Calu3 (cell line): Measurements from ENCODE around the gene RASGRF2. TPM values are rescaled to one million over a fixed set of nuclear protein-coding genes. Genes with fewer than 3 reads are reported as not detected.

Source experiments
- BruUV-seq: library from RNA; stranded (reverse); fragments of 400-500 nt; replicated peaks from 2 replicates; lab custom pipeline; 2021; lab: Mats Ljungman, UMichigan
- CTCF ChIA-PET: fragments of 300-600 bp; sonication (Branson Sonifier 250); formaldehyde crosslinking; loops from one replicate; lab custom pipeline; 2022; ENCODE audit warnings: antibody characterized with exemption; lab: Charles Lee
- DNase-seq: peaks from one replicate; pipeline ENCODE4 v3.0.0; 2022
- H3K27ac Mint-ChIP-seq: one replicate; pipeline ENCODE4 v1.8.0; 2022; ENCODE audit warnings: mixed read lengths; ENCODE audit not compliant: unreplicated experiment
- H3K27me3 Mint-ChIP-seq: one replicate; pipeline ENCODE4 v1.8.0; 2022; ENCODE audit warnings: mixed read lengths; ENCODE audit not compliant: unreplicated experiment
- H3K36me3 Mint-ChIP-seq: one replicate; pipeline ENCODE4 v1.8.0; 2022; ENCODE audit warnings: mild to moderate bottlenecking, moderate library complexity, mixed read lengths; ENCODE audit not compliant: insufficient read depth, unreplicated experiment
- H3K4me1 Mint-ChIP-seq: one replicate; pipeline ENCODE4 v1.8.0; 2022; ENCODE audit warnings: mild to moderate bottlenecking, low read depth, mixed read lengths; ENCODE audit not compliant: unreplicated experiment
- H3K4me3 Mint-ChIP-seq: one replicate; pipeline ENCODE4 v1.8.0; 2022; ENCODE audit warnings: mild to moderate bottlenecking, low read depth, moderate library complexity, mixed read lengths; ENCODE audit not compliant: unreplicated experiment
- H3K9me3 Mint-ChIP-seq: one replicate; pipeline ENCODE4 v1.8.0; 2022; ENCODE audit warnings: low read depth, mixed read lengths; ENCODE audit not compliant: unreplicated experiment
- intact Hi-C: fragments of 100-400 bp; cut with micrococcal nuclease; formaldehyde crosslinking; loops from one replicate; pipeline ENCODE4 v1.10.0; 2022; ENCODE audit not compliant: unreplicated experiment
- total RNA-seq: library from RNA; stranded (reverse); gene quantifications from 2 replicates; pipeline ENCODE4 v1.2.3, GENCODE V29; 2022
- TF ChIP-seq, protein P1 (sequence below): fragments of 200-600 bp; IDR thresholded peaks from one replicate; pipeline ENCODE4 v1.8.0; 2022; ENCODE audit warnings: antibody characterized with exemption; ENCODE audit not compliant: unreplicated experiment

RASGRF2 gene
- total RNA-seq, 1 experiment from 2014 or later: 27.7 TPM

DNA sequence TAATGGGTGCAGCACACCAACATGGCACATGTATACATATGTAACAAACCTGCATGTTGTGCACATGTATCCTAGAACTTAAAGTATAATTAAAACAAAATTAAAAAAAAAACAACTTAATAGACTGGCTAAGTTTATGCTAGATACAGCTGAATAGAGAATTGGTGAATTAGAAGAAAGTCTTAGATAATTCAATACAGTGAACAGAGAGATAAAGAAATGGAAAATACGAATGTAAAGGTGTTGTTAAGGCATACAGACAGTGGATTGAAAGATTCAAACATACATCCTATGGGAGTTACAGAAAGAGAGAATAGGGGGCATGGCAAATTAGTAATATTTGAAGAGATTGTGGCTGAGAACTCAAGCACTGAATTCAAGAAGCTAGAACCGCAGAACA lies 75.4 kb downstream of the RASGRF2 start:
- Mint-ChIP-seq H3K27ac (no peak overlapping the region), H3K36me3 (no peaks in the 10 kb centered on the region), H3K4me3 (no peak overlapping the region), H3K27me3 (no peaks in the 10 kb centered on the region), H3K9me3 (peaks cover 8% of the 10 kb centered on the region), H3K4me1 (no peaks in the 10 kb centered on the region)
- CTCF ChIA-PET: no interaction called here
- TF ChIP-seq, protein P1, sequence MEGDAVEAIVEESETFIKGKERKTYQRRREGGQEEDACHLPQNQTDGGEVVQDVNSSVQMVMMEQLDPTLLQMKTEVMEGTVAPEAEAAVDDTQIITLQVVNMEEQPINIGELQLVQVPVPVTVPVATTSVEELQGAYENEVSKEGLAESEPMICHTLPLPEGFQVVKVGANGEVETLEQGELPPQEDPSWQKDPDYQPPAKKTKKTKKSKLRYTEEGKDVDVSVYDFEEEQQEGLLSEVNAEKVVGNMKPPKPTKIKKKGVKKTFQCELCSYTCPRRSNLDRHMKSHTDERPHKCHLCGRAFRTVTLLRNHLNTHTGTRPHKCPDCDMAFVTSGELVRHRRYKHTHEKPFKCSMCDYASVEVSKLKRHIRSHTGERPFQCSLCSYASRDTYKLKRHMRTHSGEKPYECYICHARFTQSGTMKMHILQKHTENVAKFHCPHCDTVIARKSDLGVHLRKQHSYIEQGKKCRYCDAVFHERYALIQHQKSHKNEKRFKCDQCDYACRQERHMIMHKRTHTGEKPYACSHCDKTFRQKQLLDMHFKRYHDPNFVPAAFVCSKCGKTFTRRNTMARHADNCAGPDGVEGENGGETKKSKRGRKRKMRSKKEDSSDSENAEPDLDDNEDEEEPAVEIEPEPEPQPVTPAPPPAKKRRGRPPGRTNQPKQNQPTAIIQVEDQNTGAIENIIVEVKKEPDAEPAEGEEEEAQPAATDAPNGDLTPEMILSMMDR: no peak
- intact Hi-C loops: no loop called here
- no TSS peak for BruUV-seq
- DNase-seq: no peak

DNA sequence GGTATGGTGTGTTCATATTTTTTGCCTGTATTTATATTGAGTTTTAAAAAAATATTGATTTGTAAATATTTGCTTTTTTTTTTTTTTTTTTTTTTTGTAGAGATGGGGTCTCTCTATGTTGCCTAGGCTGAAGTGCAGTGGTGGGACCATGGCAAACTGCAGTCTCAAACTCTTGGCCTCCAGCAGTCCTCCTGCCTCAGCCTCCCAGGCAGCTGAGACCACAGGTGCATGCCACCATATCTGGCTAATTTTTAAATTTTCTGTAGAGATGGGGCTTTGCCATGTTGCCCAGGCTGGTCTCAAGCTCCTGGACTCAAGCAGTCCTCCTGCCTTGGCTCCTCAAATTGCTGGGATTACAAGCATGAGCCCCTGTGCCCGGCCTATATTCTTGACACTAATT lies 78.3 kb downstream of the RASGRF2 start:
- BruUV-seq: no TSS peak

DNA sequence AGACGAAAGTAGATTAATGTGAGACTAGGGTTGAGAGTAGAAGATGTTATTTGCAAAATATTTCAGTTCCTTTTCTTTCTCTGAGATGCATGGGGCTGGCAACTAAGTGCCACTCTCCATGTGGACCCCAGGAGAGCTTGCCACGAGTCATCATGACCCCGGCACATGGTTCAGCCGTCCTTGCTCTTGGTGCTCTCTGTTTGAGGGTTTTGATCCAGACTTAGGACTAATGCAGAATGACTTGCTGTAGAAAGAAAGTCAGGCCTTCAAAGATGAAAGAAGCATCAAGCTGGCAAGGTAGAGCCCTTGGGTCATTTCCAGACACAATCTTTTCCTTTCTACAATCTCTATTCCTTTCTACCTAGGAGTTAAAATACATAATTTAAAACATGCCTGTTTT lies 84.7 kb downstream of the RASGRF2 start:
- Mint-ChIP-seq H3K4me1 (no peaks in the 10 kb centered on the region), H3K27me3 (no peaks in the 10 kb centered on the region), H3K27ac (no peak overlapping the region), H3K4me3 (no peak overlapping the region), H3K9me3 (no peaks in the 10 kb centered on the region), H3K36me3 (no peaks in the 10 kb centered on the region)
- TF ChIP-seq, protein P1: no peak
- BruUV-seq: no TSS peak
- DNase-seq: no peak
- CTCF ChIA-PET: no interaction called here
- intact Hi-C loops: no loop called here

More for the DNA sequence above, 78.3 kb downstream of the RASGRF2 start:
- Mint-ChIP-seq H3K4me1 (no peaks in the 10 kb centered on the region), H3K4me3 (no peak overlapping the region), H3K27ac (no peak overlapping the region), H3K36me3 (no peaks in the 10 kb centered on the region), H3K27me3 (no peaks in the 10 kb centered on the region), H3K9me3 (peaks cover 4% of the 10 kb centered on the region)
- CTCF ChIA-PET: no interaction called here
- intact Hi-C loops: no loop called here
- TF ChIP-seq, protein P1: no peak
- no peak for DNase-seq

DNA sequence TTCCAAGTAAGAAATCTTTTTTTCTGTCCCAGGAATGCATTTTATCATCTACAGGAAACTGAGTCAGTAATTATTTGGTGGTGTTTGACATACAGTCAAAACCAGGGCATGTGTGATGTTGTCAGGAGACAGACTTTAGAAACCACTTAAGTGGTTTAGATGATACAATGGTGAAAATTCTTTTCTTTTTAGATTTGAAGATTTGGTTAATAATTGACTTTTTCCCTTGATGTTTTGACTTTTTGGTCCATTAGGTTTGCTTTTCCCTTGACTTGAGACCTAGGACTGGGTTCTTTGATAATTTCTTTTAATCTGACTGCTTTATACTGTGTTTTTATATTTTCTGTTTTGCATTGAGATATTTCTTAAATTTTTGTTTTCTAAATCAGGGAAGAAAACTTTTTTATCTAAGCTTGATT lies 85.2 kb downstream of the RASGRF2 start:
- Mint-ChIP-seq H3K27ac (no peak overlapping the region), H3K4me1 (no peaks in the 10 kb centered on the region), H3K9me3 (no peaks in the 10 kb centered on the region), H3K4me3 (no peak overlapping the region), H3K36me3 (no peaks in the 10 kb centered on the region), H3K27me3 (no peaks in the 10 kb centered on the region)
- intact Hi-C loops: no loop called here
- DNase-seq: no peak
- CTCF ChIA-PET: no interaction called here
- TF ChIP-seq, protein P1: no peak
- BruUV-seq: no TSS peak
